Retinal pigment epithelial cell (primary cell): ENCODE data around the gene EIF4E1B.

ENCODE experiments used
- DNase-seq: peaks from one replicate; pipeline ENCODE4 v3.0.0-alpha.2; 2010; ENCODE audit warnings: low read depth
- H3K4me3 ChIP-seq: 2 replicates; pipeline ENCODE4 v1.5.1; 2011; ENCODE audit warnings: mild to moderate bottlenecking, low read length, control low read depth, moderate library complexity
- CTCF ChIP-seq: conservative IDR thresholded peaks from 2 replicates; pipeline ENCODE4 v1.5.1; 2011; ENCODE audit warnings: low read depth, low read length, control low read depth, inconsistent platforms

EIF4E1B gene

DNA sequence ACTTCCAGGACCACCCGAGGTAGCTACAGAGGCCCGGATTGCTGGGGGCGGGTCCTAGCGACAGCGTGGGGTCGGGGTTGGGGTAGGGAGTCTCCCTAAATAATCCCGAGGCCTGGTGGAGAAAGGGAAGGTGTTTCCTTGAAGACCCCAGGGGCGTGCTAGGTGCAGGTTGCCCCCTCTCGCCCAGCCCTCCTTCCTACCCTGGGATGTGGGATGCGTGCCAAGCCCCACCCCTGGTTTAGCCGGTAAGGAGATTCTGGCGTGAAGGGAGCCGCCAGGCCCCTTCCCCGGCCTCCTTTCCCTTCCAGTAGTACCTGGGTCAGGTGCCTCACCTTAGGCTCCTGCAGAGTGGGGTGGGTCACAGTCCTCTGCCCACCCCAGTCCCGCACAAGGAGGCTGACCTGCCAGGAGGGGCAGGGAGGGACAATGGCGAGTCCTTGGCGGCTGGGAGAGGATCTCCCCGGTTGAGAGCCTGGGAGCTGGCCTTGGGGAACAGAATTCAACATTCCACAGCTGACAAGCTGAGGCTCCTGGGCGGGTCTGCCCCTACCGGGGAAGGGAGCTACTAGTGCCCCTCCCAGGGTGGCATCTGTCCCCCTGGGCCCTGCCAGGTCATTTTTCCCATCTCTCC is 17.5 kb downstream of the EIF4E1B start:
- no peak for DNase-seq
- peak overlapping the region; percentile 81 for H3K4me3 ChIP-seq
- no peak for TF ChIP-seq CTCF

GRCh38 chr5:176648474-176649194 is 18.2 kb downstream of the EIF4E1B start:
- TF ChIP-seq CTCF: no peak
- peak overlapping the region; percentile 81 for H3K4me3 ChIP-seq
- DNase-seq: no peak

- no peak for TF ChIP-seq CTCF
- DNase-seq: no peak
- no peak overlapping the region for H3K4me3 ChIP-seq
These were observed 19.9 kb downstream of the EIF4E1B start for GRCh38 chr5:176650354-176650884.

DNA sequence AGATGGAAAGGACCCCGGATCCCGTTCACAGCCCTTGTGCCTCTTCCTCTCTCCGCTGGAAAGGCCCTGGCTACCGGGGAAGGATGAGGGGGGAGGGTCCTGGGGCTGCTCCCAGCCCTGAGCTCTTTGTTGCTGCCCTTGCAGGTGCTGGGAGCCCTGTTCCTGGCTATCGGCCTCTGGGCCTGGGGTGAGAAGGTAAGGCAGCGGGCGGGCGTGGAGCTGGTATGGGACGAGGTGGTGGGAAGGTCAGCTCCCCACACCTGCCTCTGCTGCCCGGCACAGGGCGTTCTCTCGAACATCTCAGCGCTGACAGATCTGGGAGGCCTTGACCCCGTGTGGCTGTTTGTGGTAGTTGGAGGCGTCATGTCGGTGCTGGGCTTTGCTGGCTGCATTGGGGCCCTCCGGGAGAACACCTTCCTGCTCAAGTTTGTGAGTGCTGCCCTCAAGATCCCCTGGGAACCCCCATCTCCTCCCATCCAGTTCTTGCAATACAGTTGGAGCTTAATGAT is 21.1 kb downstream of the EIF4E1B start:
- no peak for TF ChIP-seq CTCF
- no peak overlapping the region for H3K4me3 ChIP-seq
- no peak for DNase-seq

DNA sequence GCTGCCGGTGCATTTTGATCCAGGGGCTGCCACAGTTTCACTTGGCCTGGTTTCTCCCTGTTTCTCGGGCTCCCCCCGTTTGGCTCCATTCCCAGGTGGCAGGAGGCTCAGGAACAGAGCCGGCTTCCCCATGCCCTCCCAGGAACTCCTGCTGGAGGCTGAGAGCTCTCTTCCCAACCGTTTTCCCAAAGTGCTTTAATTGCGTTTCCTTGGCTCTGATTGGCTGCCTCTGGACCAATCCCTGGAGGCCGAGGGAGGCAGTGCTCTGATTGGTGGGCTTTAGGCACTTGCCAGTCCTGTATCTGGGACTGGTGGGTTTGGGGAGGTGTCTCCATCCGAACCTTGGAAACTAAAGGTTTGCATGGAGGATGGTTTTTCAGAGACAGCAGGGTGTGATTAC is 21.7 kb downstream of the EIF4E1B start:
- H3K4me3 ChIP-seq: no peak overlapping the region
- TF ChIP-seq CTCF: no peak
- no peak for DNase-seq

- TF ChIP-seq CTCF: no peak
- DNase-seq: no peak
- no peak overlapping the region for H3K4me3 ChIP-seq
These were observed 23.2 kb downstream of the EIF4E1B start for GRCh38 chr5:176653401-176654385.
